KOPT-K1 (cell line): ENCODE data around the gene CCDC88C.

ENCODE experiments used
- H3K27ac ChIP-seq: fragments of 200-600 bp; sonication (generic); 2 replicates; pipeline ENCODE4 v1.5.1; 2016; ENCODE audit warnings: antibody characterized with exemption, mild to moderate bottlenecking, low read depth, low read length; ENCODE audit not compliant: poor library complexity, severe bottlenecking
- H3K36me3 ChIP-seq: fragments of 200-600 bp; sonication (generic); 2 replicates; pipeline ENCODE4 v1.5.1; 2017; ENCODE audit warnings: antibody characterized with exemption, mild to moderate bottlenecking, low read length, moderate library complexity; ENCODE audit not compliant: insufficient read depth
- H3K9me3 ChIP-seq: fragments of 200-600 bp; sonication (generic); 2 replicates; pipeline ENCODE4 v1.5.1; 2017; ENCODE audit warnings: antibody characterized with exemption, low read length, mild to moderate bottlenecking; ENCODE audit not compliant: insufficient read depth, poor library complexity, severe bottlenecking

Gene CCDC88C

DNA sequence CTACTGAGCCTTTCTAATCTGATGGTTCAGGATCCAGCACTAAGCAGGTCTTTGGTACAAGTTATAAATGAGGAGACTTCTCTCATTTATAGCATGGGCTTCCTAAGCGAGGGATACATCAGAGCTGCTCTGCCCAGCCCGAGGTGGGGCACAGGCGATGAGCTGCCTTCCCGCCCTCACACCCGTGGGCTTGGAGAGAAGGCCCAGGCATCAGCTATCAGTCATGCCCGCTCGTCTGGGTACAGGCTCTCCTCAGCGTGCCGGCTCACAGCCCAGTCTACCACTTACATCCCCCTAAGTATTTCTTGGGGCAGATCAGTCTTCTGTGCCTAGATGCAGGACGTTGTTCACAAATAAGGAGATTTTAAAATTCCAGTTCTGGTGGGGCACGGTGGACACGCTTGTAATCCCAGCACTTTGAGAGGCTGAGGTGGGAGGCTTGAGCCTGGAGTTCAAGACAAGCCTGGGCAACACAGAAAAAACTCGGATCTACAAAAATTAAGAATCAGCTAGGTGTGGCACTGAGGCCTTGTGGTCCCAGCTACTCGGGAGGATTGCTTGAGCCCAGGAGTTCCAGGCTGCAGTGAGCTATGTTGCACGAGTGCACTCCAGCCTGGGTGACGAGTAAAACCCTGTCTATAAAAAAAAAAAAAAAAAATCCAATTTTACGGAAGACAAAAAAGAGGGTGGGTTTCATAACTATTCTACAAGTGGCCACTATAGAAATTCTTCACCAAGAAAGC is 57.0 kb downstream of the CCDC88C start:
- Histone ChIP-seq H3K27ac (no peak overlapping the region), H3K9me3 (no peaks in the 10 kb centered on the region)

GRCh38 chr14:91358654-91359220 is 58.9 kb downstream of the CCDC88C start:
- Histone ChIP-seq H3K27ac (no peak overlapping the region), H3K9me3 (no peaks in the 10 kb centered on the region), H3K36me3 (peaks cover 31% of the 10 kb centered on the region)

More for the DNA sequence above, 57.0 kb downstream of the CCDC88C start:
- H3K36me3 ChIP-seq: peaks cover 26% of the 10 kb centered on the region

GRCh38 chr14:91358025-91358319 is 59.6 kb downstream of the CCDC88C start:
- no peaks in the 10 kb centered on the region for H3K9me3 ChIP-seq
- H3K36me3 ChIP-seq: peaks cover 38% of the 10 kb centered on the region
- peak overlapping the region; percentile 92 for H3K27ac ChIP-seq

DNA sequence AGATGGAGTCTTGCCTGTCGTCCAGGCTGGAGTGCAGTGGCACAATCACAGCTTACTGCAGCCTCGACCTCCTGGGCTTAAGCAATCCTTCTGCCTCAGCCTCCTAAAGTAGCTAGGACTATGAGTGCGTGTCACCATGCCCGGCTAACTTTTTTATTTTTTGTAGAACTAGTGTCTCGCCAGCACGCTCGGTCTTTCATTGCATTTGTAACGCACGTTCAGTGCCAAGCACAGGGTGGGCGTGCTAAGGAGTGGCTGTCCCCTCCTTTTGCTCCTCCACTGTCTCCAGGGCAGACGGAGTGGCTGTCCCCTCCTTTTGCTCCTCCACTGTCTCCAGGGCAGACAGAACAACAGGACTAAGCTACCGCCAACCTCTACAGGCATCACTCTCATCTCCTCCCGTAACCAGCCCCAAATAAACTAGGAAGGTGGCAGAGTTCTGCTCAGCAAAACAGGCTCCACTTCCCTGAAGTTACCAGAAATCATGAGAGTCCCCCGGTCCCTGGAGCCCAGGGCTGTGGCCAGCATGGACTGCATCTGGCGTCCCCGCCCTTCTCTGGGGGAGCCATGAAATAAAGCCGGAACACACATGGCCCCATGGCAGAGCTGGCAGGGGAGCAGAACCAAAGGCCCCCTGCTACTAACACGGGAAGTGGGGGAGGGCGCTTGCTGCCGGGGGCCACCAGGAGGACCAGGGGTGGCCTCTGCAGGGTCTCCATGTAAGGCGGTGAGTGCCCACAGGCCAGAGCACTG is 60.2 kb downstream of the CCDC88C start:
- Histone ChIP-seq H3K27ac (peak overlapping the region; percentile 92), H3K36me3 (peaks cover 40% of the 10 kb centered on the region), H3K9me3 (no peaks in the 10 kb centered on the region)

GRCh38 chr14:91356181-91356763 is 61.3 kb downstream of the CCDC88C start:
- Histone ChIP-seq H3K27ac (peak overlapping the region; percentile 92), H3K9me3 (no peaks in the 10 kb centered on the region), H3K36me3 (peaks cover 40% of the 10 kb centered on the region)

GRCh38 chr14:91354979-91355685 is 62.5 kb downstream of the CCDC88C start:
- no peaks in the 10 kb centered on the region for H3K9me3 ChIP-seq
- peaks cover 40% of the 10 kb centered on the region for H3K36me3 ChIP-seq
- peak overlapping the region; percentile 92 for H3K27ac ChIP-seq

DNA sequence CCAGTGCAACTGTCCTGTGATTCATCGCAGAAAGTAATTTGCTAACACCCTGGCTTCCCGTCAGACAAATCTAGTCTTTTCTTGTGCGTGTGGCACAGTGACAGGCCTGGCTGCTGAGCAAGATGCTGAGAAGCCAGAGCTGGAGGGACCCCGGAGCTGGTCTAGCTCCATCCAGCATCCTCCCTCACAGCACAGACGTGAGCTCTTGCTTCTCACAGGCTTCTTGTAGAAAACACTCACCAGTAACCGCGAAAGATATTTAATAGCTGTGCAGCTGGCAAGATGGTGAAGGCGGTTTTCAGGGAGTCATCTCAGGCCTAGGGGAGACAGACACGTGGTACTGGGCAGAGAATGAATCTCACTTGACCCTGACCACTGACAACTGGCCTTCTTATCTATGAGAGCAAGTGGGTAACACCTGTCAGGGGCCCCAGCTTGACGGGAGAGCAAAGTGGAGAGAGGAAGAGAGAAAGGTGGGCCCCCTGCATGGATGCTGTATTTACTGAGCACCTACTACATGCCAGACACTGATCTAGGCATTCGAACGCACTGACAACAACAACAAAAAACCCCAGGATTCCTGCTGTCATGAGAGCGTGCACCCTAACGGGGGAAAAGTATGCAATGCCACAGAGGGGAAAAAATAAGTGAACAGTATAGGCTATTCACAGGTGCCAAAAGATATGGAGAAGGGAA is 63.3 kb downstream of the CCDC88C start:
- H3K9me3 ChIP-seq: no peaks in the 10 kb centered on the region
- H3K27ac ChIP-seq: peak overlapping the region; percentile 92
- peaks cover 36% of the 10 kb centered on the region for H3K36me3 ChIP-seq

DNA sequence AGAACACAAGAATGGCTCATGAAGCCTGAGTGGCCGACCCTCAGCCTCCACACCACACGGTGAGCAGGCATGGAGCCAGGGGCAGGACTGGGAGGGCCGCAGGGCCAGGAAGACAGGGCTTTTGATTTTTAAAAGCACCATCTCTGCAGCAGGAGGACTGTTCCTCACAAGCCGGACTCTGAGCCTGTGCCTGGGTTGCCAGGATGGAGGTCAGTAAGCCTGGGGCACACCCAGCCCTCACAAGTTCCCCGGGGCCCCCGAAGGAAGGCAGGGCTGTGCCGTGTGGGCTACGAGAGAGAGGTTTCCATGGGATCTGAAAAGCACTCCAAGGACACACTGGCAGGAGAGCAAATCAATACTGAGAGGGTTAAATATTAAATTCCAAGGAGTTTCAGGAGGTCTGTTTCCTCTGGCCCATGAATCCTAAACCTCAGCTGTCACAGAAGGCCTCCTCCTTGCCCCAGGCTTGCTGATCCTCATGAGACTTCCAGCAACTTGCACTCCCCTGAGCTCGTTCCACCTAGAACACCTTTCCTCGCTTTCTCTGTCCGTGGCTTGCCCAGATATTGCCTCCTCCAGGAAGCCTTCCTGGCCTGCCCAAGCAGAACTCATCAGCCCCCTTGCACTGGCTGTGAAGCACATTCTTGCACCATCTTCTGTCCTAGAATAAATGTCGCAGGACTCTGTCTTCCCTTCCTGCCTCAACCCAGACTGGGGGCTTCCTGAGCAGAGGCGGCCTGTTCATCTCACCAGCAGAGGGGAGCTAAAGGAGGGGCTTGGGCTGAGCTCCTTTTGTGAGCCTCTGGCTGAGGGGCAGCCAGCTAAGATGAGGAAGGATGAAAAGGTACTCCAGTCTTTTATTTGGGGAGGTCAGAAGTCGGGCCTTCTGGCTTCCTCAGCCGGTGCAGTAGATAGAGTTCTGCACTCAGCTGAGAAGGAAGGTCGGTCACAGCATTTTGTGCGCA is 64.6 kb downstream of the CCDC88C start:
- H3K9me3 ChIP-seq: no peaks in the 10 kb centered on the region
- H3K36me3 ChIP-seq: peaks cover 23% of the 10 kb centered on the region
- peak overlapping the region; percentile 92 for H3K27ac ChIP-seq

- no peaks in the 10 kb centered on the region for H3K9me3 ChIP-seq
- H3K27ac ChIP-seq: peak overlapping the region; percentile 92
- H3K36me3 ChIP-seq: peaks cover 14% of the 10 kb centered on the region
These were observed 65.6 kb downstream of the CCDC88C start for GRCh38 chr14:91352053-91352452.

GRCh38 chr14:91351512-91351862 is 66.1 kb downstream of the CCDC88C start:
- Histone ChIP-seq H3K27ac (peak overlapping the region; percentile 92), H3K9me3 (no peaks in the 10 kb centered on the region), H3K36me3 (peaks cover 16% of the 10 kb centered on the region)

DNA sequence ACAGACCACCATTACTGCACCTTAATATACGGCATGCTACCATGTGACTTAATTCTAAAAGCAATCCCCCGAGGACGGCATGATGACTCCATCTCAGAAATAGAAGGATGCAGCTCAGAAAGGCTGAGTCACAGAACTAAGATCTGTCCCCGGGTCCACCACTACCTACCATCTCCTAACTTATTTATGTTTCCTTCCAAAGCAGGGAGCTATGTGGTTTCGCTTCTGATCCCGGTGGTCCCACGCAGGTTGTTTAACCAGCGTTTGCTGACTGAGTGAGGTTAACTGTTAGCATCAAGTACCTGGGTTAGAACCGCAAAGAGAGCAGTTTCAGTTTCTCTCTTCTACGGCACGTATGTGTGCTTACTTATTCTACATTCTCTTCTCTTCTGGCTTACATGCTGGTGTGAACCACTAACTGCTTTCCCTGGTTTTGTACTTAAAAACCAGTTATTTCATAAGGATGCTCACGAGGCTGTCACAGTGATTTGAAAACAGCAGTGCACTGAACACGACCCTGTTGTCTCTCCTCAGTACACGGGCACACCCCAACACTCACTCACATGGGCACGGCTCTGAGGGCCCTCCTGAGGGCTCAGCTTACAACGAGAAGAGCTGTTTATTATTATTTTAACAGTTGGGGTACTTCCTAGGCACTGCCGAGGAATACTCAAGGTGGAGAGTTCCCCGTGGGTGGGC is 66.7 kb downstream of the CCDC88C start:
- no peaks in the 10 kb centered on the region for H3K9me3 ChIP-seq
- peaks cover 18% of the 10 kb centered on the region for H3K36me3 ChIP-seq
- H3K27ac ChIP-seq: peak overlapping the region; percentile 92

- no peaks in the 10 kb centered on the region for H3K9me3 ChIP-seq
- H3K36me3 ChIP-seq: peaks cover 18% of the 10 kb centered on the region
- H3K27ac ChIP-seq: peak overlapping the region; percentile 92
These were observed 67.2 kb downstream of the CCDC88C start for GRCh38 chr14:91350483-91350812.

DNA sequence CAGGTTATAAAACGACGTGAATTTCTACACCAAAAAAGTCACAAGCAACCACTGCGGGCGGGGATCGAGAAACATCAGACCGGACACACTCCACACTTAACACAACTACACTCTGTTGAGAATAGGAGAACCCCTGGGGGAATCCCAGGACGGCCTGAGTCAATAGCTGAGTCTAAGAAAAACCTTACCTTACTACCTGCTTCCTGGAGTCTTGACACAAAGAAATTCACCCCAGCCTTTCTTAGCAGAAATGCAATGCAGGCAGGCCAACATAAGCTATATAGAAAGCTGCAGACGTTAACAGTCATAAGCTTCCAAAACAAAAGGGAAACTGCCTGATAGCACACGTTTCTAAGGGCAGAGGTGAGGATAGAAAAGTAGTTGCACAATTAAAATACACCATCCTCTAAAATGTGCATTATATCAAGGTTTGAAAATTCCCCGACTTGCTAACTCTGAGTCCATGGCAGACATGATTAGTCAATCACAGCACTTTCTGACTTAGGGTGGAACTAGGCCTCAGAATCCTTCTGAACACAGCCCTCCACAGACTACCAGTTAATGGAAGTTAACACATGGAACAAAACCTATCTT is 68.0 kb downstream of the CCDC88C start:
- H3K9me3 ChIP-seq: no peaks in the 10 kb centered on the region
- H3K36me3 ChIP-seq: peaks cover 18% of the 10 kb centered on the region
- H3K27ac ChIP-seq: peak overlapping the region; percentile 92
